Choroid plexus epithelial cell (primary cell): ENCODE measurements around the gene NUCKS1.

Experiments
- DNase-seq: peaks from one replicate; pipeline ENCODE4 v3.0.0-alpha.2; 2010; ENCODE audit warnings: low read depth
- H3K4me3 ChIP-seq: 2 replicates; pipeline ENCODE4 v1.5.1; 2011; ENCODE audit warnings: low read depth, mild to moderate bottlenecking, control low read depth, low read length, moderate library complexity
- TF ChIP-seq, protein P1 (sequence below): conservative IDR thresholded peaks from 2 replicates; pipeline ENCODE4 v1.5.1; 2011; ENCODE audit warnings: low read depth, mild to moderate bottlenecking, control low read depth, inconsistent platforms, low read length, moderate library complexity

Gene NUCKS1

DNA sequence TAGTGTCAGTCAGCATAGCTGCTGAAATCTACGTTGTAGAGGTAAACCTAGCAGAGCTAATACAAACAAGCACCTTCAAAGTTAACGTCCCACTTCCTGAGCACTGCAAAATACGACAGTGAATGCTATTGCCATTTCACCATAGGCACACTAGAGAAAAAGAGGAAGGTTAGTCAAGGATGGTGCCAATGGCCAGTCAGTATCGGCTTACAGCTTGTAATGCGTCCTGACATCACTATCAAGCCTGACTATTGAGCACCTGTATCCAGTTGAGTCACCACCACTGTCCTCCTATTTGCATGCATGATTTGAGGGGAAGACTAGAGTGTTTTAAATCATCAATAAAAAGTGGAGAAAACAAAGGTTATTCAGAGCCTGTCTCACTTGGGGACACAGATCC is 34.4 kb downstream of the NUCKS1 start:
- TF ChIP-seq, protein P1, sequence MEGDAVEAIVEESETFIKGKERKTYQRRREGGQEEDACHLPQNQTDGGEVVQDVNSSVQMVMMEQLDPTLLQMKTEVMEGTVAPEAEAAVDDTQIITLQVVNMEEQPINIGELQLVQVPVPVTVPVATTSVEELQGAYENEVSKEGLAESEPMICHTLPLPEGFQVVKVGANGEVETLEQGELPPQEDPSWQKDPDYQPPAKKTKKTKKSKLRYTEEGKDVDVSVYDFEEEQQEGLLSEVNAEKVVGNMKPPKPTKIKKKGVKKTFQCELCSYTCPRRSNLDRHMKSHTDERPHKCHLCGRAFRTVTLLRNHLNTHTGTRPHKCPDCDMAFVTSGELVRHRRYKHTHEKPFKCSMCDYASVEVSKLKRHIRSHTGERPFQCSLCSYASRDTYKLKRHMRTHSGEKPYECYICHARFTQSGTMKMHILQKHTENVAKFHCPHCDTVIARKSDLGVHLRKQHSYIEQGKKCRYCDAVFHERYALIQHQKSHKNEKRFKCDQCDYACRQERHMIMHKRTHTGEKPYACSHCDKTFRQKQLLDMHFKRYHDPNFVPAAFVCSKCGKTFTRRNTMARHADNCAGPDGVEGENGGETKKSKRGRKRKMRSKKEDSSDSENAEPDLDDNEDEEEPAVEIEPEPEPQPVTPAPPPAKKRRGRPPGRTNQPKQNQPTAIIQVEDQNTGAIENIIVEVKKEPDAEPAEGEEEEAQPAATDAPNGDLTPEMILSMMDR: no peak
- H3K4me3 ChIP-seq: no peak overlapping the region
- no peak for DNase-seq

DNA sequence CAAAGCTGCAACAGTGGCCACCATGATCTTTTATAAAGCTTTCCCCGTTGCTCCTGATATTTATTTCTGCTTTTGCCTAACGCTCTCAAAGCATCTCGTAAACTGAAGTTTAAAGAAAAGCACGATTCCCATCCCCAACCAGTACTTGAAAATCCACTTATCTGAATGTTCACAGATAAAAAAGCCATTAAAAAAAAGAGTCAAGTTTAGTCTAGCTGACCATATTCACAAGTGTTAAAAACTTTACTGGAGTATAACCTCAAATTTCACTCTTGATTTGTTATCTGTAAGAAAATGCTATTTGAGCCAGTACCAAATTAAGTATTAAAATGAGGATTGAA is 35.1 kb downstream of the NUCKS1 start:
- no peak for DNase-seq
- no peak overlapping the region for H3K4me3 ChIP-seq
- TF ChIP-seq, protein P1: no peak

DNA sequence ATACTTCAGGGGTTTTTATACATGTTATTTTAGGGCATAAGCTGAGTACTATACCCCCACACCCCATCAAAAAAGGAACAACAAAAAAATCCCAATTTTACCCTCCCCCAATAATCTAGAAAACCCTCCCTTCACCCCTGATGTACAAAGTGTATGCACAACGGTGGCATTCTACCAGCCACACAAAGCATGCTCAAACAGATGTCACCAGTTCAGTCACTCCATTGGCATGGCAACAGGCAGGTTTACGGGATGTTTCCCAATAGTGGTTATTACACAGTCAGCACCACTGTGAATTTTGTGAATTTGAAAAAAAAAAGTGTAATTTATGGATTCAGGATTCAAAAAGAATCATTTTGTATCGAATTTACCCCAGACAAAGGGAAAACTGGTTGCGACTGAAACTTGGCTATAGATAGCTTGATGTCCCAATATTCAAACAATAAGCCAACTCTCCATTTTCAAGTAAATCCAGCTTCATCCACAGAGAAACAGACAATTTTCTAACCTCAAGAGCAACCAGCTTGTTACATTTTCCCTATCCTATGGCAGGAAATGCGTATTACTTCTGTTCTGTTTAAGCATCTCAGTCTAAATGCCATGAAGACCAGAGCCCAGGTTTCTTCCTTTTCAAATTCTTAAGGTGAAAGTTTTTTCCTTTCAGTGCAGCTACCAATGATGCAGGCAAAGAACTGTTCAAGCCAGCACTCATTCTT is 35.6 kb downstream of the NUCKS1 start:
- TF ChIP-seq, protein P1: no peak
- DNase-seq: peak; percentile 26

DNA sequence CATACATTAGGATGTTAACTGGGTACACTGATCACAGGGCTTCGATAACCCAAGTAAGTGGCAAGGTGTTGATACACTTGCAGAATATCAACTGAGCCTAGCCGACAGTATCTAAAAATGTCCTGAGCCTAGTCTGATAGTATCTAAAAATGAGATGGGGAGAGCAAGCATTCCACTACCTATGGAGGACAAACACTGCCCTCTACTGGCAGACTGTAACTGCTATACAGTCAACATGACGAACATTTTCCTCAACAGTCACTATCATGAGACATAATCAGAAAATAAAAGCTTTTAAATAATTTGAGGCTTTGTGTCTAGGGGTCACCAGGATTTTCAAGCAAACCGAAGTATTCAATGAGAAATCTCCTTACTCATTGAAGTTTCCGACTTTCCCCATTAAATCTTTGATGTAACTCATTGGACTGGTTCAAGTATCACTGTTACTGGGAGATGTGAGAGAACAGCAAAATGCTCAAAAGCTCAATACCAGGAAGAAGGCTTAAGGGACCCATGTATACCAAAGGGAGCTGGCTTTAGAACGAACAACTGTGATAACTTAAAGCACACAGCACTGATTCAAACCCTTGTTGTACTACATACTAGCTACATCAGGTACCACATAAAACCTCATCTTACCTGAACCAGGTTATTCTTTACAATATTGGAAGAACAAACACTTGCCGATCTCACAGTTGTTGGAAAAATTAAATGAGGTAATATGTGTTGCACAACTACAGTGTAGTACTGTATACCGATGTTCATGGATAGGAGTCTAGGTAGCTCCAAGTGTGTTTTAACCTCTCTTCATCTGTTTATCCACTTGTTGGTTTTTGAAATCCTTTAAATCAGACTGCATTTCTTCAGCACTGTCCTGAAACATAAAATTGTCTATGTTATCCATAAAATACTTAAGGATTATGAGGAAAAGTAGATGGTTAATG is 38.6 kb downstream of the NUCKS1 start:
- H3K4me3 ChIP-seq: no peak overlapping the region
- TF ChIP-seq, protein P1: peak; percentile 84

More for the DNA sequence above, 35.6 kb downstream of the NUCKS1 start:
- no peak overlapping the region for H3K4me3 ChIP-seq

DNA sequence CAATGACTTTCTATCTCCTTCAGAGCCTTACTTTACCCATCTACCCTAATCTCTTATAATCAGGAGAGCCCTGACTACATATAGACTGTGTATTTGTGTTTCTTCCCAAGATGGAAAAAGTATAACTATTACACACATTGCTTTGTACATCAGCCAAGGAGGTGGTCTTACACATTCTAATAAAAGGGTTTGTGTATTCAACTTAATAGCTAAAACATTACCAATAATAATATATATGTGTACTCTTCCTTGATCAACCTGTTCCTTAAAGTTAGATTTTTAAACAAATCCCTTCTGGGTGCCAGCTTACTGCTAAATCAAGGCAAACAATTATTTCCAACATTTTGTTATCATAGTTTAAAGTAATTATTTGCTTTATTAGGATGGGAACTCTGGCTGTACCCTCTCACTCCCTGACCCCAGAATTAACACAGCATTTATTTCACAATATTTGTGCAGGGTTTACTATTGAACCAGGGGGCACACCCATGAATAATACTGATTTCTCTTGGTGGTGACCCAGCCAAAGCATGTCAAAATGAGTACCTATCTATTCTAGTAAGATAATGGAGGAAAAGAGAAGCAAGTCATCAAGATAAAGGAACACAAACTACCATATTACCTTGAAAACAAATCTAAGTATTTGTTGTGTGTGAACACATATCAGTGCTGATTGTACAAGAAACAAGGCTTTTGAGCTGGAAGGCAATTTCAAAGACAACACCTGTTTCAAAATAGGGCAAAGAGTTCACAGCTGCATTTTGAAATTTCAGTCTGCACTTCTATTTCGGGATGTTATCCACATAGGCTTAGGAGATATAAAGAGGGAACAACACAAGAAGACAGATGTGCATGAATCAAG is 39.5 kb downstream of the NUCKS1 start:
- no peak for DNase-seq
- TF ChIP-seq, protein P1: no peak
- H3K4me3 ChIP-seq: no peak overlapping the region

More for the DNA sequence above, 38.6 kb downstream of the NUCKS1 start:
- peak; percentile 94 for DNase-seq

DNA sequence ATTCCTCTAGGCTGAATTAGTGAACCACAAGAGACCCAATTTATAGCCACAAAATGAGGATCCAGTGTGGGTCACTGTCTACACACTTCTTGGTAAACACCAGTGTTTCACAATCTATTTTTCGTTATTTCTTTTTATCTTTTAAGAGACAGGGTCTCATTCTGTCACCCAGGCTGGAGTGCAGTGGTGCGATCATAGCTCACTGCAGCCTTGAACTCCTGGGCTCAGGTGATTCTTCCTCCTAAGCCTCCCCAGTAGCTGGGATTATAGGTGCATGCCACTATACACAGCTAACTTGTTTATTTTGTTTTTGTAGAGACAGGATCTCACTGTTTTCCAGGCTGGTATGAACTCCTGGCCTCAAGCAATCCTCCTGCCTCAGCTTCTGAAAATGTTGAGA is 40.3 kb downstream of the NUCKS1 start:
- no peak for DNase-seq
- no peak overlapping the region for H3K4me3 ChIP-seq
- TF ChIP-seq, protein P1: no peak
